ENCODE measurements around the gene PSMG4. TPM values are rescaled to one million over a fixed set of nuclear protein-coding genes. Genes with fewer than 3 reads are reported as not detected.

The PSMG4 gene
- total RNA-seq, 2 donors from 2014 or later, result 9.9 to 13.8 TPM

DNA sequence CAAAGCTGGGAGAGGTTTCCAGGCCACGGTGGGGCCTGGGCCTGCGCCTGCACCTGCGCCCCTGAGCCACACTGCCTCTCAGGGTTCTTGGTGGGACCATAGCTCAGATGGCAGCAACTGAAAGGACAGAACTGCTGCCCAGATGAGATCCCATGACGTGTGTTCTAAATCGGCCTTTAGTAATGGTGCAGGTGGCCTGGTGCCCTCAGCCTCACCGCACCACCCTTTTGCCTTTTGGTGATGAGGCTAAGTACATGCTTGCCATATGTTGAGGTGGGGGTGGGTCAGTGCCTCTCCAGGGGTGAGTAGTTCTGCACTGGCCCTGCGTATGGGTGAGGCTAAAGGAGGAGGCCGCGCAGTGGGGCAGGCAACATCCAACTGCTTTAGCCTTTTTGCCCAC is 7.4 kb downstream of the PSMG4 start:
- no peak for DNase-seq
- intact Hi-C loops (cut with DNase I, micrococcal nuclease), result no loop called here
- ATAC-seq, result no peak

DNA sequence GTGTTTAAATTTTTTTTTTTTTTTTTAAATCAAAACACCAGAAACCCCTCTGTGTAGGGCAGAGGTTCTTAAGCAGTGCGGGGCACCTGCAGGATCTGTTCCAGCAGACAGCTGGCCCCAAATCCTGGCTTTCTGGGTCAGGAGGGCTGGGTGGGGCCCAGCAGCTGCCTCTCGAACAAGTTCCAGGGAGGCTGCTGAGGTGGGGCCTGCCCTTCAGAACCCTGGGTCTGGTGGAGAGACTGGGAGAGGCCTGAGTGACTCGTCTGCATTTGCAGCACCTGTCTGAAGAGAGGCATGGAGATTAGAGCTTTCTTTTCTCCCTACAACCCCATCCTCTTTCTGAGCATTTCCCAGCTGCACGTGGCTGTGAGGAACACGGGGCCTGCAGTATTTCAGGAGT is 8.4 kb downstream of the PSMG4 start:
- ATAC-seq, result peak; percentile 9
- intact Hi-C loops (cut with DNase I, micrococcal nuclease), result no loop called here
- no peak for DNase-seq

DNA sequence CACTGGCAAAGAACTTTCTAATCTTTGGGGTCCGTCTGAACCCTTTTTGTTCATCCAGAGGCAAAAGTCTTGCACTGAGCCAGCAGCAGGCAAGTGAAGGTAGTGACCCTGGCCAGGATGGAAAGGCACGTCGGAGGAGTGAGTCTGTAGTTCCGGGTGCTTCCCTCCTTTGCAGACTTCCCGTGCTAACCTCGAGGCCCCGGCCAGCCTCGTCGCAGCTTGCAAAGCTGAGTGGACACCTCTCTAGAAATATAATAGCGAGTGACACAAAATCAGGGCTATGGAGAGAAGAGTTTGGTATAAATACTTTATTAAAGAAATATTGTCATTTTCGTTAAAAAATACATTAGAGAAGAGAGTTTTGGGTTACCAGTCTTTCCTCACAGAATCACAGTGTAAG is 9.9 kb downstream of the PSMG4 start:
- DNase-seq (no peak), ATAC-seq (no peak)
- intact Hi-C loops (cut with DNase I, micrococcal nuclease), result no loop called here

DNA sequence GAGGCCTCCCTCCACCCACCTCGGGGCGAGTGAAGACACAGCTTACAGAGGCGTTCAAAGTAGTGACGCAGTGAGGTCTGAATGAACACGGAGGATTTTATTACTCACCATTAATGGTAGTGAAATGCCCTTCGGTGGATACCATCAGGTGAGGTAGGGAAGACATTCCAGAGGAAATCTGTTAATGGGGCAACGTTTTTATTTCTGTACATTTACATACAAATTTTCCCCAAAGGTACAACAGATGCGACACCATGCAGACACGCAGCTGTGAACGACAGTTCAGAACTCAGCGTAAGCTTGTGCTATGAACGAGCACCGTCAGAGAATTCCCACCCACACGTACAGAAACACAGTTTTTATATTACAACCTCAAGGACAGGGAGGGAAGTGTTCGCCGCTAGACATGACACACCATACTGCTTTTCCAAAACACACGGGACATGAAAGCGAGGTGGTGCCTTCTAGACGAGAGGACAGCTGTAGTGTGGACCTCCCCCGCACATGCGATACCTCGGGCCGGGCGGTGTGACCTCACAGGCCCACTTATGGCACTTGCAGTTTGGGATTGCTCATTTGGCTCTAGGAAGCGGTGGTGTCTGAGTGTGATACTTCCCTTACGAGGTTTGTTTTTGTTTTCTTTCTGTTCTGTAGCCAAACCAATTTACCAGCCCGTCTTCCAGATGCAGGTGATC is 10.7 kb downstream of the PSMG4 start:
- DNase-seq (no peak), ATAC-seq (no peak)
- intact Hi-C loops (cut with DNase I, micrococcal nuclease), result no loop called here

DNA sequence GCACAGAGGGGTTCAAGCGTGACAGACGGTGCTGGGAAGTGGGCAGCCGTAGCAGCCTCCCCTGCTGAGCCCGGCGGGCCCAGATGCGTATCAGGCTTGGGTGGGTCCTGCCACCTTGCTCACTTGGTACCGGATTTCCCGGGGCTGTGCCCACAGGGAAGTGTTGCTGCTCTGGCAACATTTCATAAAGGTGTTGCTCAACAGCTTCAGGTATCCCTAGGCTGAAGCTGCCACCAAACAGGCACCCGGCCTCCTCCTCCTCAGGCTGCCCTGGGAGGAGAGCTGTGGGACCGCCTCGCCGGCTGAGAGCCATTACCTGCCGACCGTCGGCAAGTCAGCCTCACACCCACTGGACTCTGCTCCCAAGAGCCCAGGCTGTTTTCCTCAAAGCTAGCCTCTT is 11.5 kb downstream of the PSMG4 start:
- intact Hi-C loops (cut with DNase I, micrococcal nuclease), result no loop called here
- ATAC-seq (peak; percentile 88), DNase-seq (peak; percentile 64 to 73)

DNA sequence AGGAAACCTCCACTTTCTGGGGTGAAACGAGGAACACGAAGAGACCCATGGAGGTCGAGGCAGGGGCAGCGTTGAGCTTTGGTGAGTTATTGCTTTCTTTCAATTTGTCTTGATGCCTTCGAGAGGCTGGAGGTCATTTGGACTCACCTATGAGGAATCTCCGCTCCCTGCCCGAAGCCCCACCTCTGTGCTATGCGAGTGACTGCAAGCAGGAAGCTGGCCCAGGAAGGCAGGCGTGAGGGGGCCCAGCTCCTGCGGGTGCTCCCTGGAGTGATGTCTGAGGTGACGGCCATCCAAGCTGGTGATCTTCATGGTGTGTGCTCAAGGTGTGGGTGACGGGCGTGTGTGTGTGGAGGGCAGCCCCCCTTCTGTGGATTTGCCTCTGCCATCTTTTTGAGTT is 13.0 kb downstream of the PSMG4 start:
- ATAC-seq (no peak), DNase-seq (no peak)
- intact Hi-C loops (cut with DNase I, micrococcal nuclease), result no loop called here

DNA sequence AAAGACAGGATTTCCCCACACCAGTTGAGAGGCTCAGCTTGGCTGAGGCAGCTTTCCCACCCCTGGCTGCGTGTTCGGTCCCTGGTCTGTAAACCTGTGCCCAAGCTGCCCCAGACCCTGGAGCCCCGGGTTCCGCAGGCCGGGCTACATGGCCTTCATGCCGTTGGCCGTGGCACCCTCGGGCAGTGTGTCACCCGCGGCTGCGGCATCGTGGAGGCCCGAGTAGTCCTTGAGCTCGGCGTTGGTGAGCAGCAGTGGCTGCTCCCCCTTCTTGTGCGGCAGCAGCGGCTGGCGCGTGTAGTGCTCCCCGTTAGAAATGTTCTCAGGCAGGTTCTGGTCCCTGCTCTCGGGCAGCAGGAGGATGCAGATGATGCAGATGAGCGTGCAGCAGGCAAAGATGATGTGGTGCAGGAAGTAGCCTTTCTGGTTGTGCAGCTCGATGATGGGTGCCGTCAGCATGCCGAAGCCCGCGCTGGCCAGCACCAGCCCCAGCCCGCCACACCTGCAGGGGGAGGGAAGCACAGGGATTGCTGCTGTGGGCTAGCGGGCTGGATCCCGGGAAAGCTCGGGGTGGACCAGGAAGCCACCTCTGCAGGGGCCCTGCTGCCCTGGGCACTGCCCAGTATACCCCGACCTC is 14.3 kb downstream of the PSMG4 start:
- intact Hi-C loops (cut with DNase I, micrococcal nuclease), result no loop called here
- DNase-seq (no peak), ATAC-seq (no peak)

DNA sequence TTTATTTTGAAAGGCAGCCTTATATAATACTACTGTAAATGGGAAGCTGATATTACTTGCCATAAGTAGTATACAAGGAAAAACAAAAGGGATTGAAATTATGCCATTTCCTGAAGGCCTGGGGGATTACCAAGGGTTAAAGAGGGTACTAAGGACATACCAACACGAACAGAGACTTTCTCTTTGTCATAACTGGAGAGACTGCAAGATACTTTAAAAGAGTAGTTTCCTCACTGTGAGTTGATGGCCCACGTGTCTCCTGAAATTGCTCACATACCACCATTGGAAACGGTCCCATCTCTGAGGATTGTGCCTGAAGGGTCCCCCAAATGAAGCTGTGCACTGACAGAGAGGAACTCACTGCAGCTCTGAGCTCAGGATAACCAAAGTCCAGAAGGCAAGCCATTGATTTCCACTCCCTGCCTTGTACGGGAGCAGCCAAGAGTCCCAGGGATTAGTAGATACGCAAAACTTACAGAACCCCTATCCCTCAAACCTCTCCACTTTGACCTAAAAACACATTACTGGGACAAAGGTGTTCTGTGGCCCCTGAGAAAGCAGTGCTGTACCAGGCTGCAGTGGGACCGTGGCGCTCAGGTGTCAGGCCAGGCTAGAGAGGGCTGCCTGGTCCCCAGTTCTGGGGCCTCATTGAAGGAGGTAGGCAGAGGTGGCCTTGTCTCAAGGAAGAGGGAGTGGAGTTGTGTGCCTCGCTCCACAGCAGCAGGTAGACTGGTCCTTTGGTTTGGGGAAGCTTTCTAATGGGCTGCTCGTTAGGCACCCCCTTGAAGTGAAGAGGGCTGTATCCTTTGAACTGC is 15.2 kb downstream of the PSMG4 start:
- intact Hi-C loops (cut with DNase I, micrococcal nuclease), result no loop called here
- ATAC-seq (no peak), DNase-seq (no peak)

DNA sequence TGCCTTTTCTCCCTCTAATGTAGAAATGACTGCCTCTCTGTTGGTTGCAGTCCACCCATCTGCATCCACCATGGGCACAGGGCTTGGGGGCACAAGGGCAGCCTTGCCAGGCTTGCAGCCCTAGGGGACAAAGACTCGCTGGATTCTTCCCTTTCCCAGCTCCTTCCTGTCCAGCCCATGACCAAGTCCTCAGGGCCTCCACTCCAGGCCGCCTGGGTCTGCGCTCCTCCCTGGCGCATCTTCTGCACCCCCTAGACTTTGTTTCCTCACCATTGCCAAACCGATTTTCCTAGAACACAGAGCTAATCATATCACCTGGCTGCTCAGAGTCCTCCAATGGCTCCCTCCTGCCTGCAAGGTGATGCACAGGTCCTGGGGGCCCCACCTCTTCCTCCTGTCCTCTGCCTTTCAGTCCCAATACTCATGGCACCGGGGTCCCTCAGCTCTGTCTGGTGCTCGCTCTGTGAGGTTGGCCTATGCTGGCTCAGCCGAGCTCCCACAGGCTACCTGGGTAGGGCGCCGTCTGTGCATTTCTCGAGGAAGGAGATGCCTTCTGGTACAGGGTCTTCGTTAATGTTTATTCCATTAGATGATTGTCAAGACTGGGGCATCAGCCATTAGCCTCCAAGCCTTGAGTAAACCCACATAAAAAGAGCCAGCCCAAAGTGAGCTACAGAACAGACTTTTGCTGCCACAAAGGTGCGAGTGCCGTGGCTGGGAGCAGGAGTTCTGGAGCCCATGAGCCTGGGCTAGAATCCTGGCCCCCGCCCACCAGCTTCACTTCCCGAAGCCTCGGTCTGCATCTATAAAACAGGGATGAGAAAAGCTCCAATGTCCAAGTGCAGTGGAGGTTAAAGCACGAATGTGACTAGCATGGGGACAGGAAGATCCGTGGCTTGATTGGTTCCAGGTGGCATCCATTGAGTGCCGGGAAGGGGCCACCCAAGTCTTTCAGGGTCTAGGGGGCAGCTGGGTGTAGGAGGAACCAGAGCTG is 17.7 kb downstream of the PSMG4 start:
- intact Hi-C loops (cut with DNase I, micrococcal nuclease), result loop anchor here in 1 of 2 donors (5.0 kb wide), 1 partner anchor 726 kb away; no protein-coding TSS in a partner anchor
- no peak for ATAC-seq
- DNase-seq, result no peak

DNA sequence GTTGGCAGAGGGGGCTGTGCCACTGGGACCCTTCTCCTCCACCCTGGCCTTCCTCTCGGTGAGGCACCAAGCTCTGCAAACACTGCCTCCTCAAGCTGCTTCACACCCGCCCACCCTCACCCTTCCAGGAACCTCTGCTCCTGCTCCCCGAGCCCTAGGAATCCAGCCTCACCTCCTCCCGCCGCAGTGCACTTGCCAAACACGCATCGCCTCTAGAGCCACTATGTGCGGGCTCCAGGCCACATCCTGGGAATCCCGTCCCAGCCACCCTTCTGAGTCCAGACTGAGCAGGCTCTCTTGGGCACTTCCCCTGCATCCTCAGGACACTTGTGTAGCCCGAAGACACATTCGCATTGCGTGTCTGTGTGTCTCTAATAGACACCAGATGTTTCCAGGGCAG is 18.5 kb downstream of the PSMG4 start:
- ATAC-seq (no peak), DNase-seq (no peak)
- intact Hi-C loops (cut with DNase I, micrococcal nuclease), result loop anchor here in 1 of 2 donors (5.0 kb wide), 1 partner anchor 725 kb away; no protein-coding TSS in a partner anchor

DNA sequence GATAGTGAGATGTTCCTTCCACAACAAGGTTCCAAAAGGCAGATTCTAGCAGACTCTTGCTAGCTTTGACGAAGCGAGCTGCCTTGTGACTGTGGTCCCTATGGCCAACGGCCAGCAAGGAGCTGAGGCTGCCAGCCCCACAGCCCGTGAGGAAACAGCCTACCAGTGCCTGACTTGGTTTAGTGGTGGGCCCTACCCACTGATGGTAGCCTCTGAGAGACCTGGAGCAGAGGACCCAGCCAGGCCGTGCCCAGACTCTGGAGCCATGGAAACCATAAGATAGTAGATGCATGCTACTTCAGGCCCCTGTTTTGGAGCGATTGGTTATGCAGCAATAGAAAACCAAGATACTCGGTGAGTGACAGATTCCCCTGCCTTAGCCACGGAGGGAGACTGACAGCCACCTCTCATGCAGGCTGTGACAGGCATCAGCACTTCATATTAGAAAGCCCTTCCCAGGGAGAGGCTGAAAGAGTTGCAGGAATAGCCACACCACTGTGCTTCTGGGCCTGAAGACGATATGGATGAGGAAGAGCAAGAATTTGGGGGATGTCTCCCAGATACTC is 19.2 kb downstream of the PSMG4 start:
- intact Hi-C loops (cut with DNase I, micrococcal nuclease), result loop anchor here in 1 of 2 donors (5.0 kb wide), 1 partner anchor 724 kb away; no protein-coding TSS in a partner anchor
- ATAC-seq (no peak), DNase-seq (no peak)

DNA sequence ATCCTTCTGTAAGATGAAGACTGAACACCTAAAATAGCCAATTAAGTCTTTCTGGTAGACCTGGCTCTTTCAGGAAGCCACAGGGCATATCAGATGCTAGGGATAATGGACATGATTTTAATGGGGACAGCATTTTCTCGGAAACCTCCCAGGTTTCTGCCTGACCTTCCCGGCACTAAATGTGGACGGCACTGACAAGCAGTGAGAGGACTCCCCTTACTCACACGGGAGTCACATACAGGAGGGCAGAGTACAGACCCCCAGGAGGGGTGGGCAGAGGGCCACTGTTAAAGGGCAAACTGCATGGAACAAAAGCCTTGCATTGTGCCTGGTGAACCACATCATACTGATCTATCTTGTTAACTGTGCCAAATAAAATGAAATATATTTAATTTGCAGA is 19.9 kb downstream of the PSMG4 start:
- ATAC-seq (no peak), DNase-seq (peak in 1 of 2 donors; percentile 13)
- intact Hi-C loops (cut with DNase I, micrococcal nuclease), result loop anchor here in 1 of 2 donors (5.0 kb wide), 1 partner anchor 724 kb away; no protein-coding TSS in a partner anchor

DNA sequence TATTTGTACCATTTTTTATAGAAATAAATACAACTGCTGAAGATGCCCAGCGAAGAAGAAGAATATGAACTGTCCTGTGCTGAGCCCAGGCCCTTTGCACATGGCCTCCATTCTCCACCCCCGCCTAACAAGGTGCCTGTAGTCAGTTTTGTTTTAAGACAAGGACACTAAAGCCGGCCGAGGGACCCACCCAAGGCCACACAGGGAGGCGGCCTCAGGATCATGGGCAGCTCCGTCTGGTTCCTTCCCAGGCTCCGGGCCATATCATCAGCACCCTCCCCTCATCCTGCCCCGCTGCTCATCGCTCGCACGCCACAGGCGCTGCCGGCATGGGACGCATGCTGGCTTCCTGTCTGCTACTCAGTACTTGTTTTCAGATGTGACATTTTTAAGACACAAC is 21.3 kb downstream of the PSMG4 start:
- intact Hi-C loops (cut with DNase I, micrococcal nuclease), result loop anchor here in 1 of 2 donors (5.0 kb wide), 1 partner anchor 452 kb away; no protein-coding TSS in a partner anchor
- DNase-seq (peak; percentile 15 to 24), ATAC-seq (peak; percentile 25)

DNA sequence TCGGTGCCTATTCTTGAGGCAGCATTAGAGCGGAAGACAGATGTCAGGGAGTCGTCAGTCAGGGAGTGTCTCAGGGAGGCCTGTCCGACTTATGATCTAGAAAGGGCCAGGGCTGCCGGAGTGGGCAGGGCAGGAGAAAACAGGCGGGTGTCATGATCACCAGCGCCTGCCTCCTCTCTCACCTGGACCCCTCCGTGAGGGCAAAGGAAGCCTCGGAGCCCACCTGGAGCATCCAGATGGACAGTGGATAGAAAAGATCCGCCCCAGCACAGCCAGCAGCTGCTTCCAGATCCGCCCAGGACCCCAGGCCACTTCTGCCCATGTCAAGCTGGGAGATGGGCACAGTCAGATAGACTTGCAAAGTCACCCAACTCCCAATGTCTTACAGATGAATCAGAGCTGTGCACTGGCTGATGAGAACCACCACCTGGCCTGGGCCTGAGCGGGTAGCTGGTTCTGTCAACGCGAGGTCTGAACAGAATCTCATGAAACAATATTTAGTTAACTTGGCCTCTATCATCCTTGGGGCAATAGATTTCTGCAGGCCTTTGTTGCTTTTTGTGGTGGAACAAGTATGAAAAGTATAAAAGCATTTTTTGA is 22.2 kb downstream of the PSMG4 start:
- intact Hi-C loops (cut with DNase I, micrococcal nuclease), result loop anchor here in 1 of 2 donors (5.0 kb wide), 1 partner anchor 451 kb away; no protein-coding TSS in a partner anchor
- DNase-seq (peak in 1 of 2 donors; percentile 22), ATAC-seq (no peak)

DNA sequence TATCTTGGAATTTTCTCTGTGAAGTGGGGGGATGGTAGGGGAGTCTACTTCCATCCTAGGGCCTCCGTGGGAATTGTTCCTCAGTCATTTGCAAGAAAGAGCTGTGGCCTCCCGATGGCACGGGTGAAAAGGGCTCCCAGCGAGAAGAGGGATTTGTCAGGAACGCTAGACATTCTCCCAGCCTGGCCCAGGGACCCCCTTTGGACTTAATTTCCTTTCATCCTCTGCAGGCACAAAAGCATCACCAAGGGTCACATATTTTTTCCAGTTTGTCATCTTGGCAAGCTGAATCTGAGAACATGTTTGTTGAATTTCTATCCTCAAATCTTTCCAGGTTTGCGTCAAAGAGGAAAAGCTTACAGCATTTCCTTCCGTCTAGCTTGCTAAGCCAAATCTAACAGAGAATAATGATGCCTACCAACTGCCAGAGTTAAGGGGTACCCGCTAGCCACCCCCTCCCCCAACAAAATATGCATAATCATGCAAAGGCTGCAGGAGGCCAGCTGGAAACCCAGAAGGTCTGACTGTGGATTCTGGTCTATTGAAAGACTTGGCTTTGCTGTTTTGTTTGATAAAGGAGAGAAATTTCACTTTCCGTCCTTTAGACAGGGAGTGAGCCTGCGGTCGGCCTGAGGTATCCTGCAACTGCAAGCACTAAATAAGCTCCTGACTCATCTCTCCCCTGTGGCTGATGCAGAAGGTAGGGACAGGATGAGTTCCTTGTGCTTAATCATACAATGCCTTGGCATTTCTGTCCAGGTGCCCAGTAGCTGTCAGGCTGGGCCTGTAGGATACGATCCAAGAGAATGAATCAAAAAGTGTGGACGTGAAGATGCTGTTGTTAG is 23.1 kb downstream of the PSMG4 start:
- ATAC-seq, result no peak
- intact Hi-C loops (cut with DNase I, micrococcal nuclease), result loop anchor here (2.0 to 5.0 kb wide), 2 partner anchors 450 to 451 kb away; no protein-coding TSS in a partner anchor

DNA sequence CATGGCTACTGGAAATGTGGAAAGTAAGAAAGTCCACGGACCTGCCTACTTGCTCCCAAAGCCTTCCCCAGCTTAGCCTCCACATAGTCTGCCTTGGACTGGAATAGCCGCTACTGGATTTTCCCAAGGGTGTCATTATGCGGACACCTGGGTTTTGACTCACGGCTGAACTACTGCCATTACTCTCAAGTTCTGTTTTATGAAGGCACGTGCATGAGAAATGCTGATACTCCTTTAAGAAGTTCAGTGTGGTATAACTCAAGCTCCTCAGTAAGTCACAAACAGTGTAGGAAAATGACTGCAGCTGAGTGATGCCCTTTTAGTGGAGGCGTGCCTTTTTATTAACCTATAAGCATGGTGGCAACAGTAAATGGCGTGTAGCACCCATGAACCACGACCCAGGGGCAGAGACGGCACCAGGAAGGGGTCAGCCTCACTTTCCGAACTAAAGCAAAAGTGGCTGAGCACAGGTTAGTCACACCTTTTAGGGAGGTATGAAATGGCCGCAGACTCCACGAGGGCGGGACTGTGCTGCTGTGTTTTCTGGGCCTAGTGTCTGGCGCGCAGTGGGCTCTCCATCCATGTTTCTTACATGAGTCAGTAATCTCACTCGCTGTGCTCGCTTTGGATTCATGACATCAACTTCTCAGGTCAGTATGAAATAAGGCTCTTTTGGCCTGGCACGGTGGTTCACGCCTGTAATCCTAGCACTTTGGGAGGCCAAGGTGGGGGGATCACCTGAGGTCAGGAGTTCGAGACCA is 23.9 kb downstream of the PSMG4 start:
- ATAC-seq, result no peak
- peak in 1 of 2 donors; percentile 15 for DNase-seq
- intact Hi-C loops (cut with DNase I, micrococcal nuclease), result loop anchor here (2.0 to 5.0 kb wide), 2 partner anchors 450 kb away; no protein-coding TSS in a partner anchor

More for the DNA sequence above, 23.1 kb downstream of the PSMG4 start:
- DNase-seq, result peak in 1 of 2 donors; percentile 23
